OCI-LY1 (cell line): ENCODE results near the gene TMEFF2.

Experiments used
- H2AFZ ChIP-seq: fragments of 200-600 bp; sonication (generic), shearing (Covaris generic); 2 replicates; pipeline ENCODE4 v1.6.0; 2014; ENCODE audit warnings: antibody characterized with exemption, mild to moderate bottlenecking, low read length
- H3F3A ChIP-seq: fragments of 200-600 bp; sonication (generic), shearing (Covaris generic); 2 replicates; pipeline ENCODE4 v1.6.0; 2014; ENCODE audit warnings: mild to moderate bottlenecking, antibody characterized with exemption, low read length, moderate library complexity; ENCODE audit not compliant: insufficient read depth
- H3K27ac ChIP-seq: fragments of 200-600 bp; sonication (generic); 2 replicates; pipeline ENCODE4 v1.5.1; 2014; ENCODE audit warnings: low read length, mixed run types, mild to moderate bottlenecking, low read depth; ENCODE audit not compliant: poor library complexity, severe bottlenecking
- H3K27me3 ChIP-seq: fragments of 200-600 bp; sonication (generic); 2 replicates; pipeline ENCODE4 v1.6.0; 2014; ENCODE audit warnings: antibody characterized with exemption, mild to moderate bottlenecking, low read length, moderate library complexity; ENCODE audit not compliant: insufficient read depth
- H3K36me3 ChIP-seq: fragments of 200-600 bp; sonication (generic); 2 replicates; pipeline ENCODE4 v1.6.1; 2014; ENCODE audit warnings: mild to moderate bottlenecking, antibody characterized with exemption, low read length, moderate library complexity, mixed read lengths; ENCODE audit not compliant: insufficient read depth
- H3K4me1 ChIP-seq: fragments of 200-600 bp; sonication (generic); 2 replicates; pipeline ENCODE4 v1.5.1; 2014; ENCODE audit warnings: mild to moderate bottlenecking, low read length, moderate library complexity; ENCODE audit not compliant: insufficient read depth, severe bottlenecking
- H3K4me2 ChIP-seq: fragments of 200-600 bp; sonication (generic), shearing (Covaris generic); 2 replicates; pipeline ENCODE4 v1.6.1; 2014; ENCODE audit warnings: low read length
- H3K4me3 ChIP-seq: fragments of 200-600 bp; sonication (generic); 2 replicates; pipeline ENCODE4 v1.5.1; 2014; ENCODE audit warnings: low read length, low read depth, mild to moderate bottlenecking, mixed read lengths; ENCODE audit not compliant: poor library complexity, severe bottlenecking
- H3K79me2 ChIP-seq: fragments of 200-600 bp; shearing (Covaris generic); 2 replicates; pipeline ENCODE4 v1.6.1; 2016; ENCODE audit warnings: mixed run types, low read length, mixed read lengths; ENCODE audit not compliant: insufficient read depth
- H3K9ac ChIP-seq: fragments of 200-600 bp; sonication (generic), shearing (Covaris generic); 2 replicates; pipeline ENCODE4 v1.6.1; 2014; ENCODE audit warnings: mild to moderate bottlenecking, low read length, mixed read lengths
- H3K9me2 ChIP-seq: fragments of 200-600 bp; sonication (generic), shearing (Covaris generic); 2 replicates; pipeline ENCODE4 v1.6.1; 2014; ENCODE audit warnings: low read depth, mild to moderate bottlenecking, low read length, mixed read lengths
- H3K9me3 ChIP-seq: fragments of 200-600 bp; shearing (Covaris generic); 2 replicates; pipeline ENCODE4 v1.6.1; 2014; ENCODE audit warnings: low read length, mixed read lengths
- H4K20me1 ChIP-seq: fragments of 200-600 bp; sonication (generic), shearing (Covaris generic); 2 replicates; pipeline ENCODE4 v1.6.0; 2016; ENCODE audit warnings: mild to moderate bottlenecking, low read length; ENCODE audit not compliant: insufficient read depth
- EZH2 ChIP-seq: fragments of 200-600 bp; sonication (generic), shearing (Covaris generic); IDR thresholded peaks from 2 replicates; pipeline ENCODE4 v1.8.0; 2017; ENCODE audit warnings: borderline replicate concordance, mixed run types, mild to moderate bottlenecking, antibody characterized with exemption, low read length, moderate library complexity, mixed read lengths
- TF ChIP-seq, protein P1 (sequence below): fragments of 200-600 bp; sonication (generic), shearing (Covaris generic); IDR thresholded peaks from 2 replicates; pipeline ENCODE4 v1.5.1; 2017; ENCODE audit warnings: mild to moderate bottlenecking, antibody characterized with exemption, low read length, moderate library complexity, mixed read lengths

Gene TMEFF2

DNA sequence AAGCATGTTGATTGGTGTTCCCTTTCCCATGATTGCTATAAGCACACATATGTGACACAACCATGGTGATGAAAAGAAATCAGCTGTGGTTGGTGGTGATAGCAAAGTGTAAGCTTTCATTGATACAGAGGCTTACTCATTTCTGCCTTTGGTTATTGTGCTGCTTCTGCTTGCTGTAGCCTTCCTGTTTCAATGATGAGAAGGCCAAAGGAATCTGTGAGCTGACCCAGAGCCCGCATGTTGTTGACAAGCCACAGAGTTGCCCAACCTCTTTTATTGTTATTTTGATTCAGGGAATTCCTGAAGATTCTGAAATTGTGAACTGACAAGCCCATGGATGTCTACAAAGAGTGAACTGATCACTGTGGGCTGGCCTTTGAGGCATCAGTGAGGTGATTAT is 164.4 kb downstream of the TMEFF2 start:
- no peaks in the 10 kb centered on the region for H3K27me3 ChIP-seq
- no peak overlapping the region for H3K27ac ChIP-seq
- H3F3A ChIP-seq: no peaks in the 10 kb centered on the region
- H3K4me2 ChIP-seq: no peak overlapping the region
- no peaks in the 10 kb centered on the region for H3K9me3 ChIP-seq
- no peaks in the 10 kb centered on the region for H3K36me3 ChIP-seq
- no peaks in the 10 kb centered on the region for H3K79me2 ChIP-seq
- H3K4me3 ChIP-seq: no peak overlapping the region
- TF ChIP-seq, protein P1, sequence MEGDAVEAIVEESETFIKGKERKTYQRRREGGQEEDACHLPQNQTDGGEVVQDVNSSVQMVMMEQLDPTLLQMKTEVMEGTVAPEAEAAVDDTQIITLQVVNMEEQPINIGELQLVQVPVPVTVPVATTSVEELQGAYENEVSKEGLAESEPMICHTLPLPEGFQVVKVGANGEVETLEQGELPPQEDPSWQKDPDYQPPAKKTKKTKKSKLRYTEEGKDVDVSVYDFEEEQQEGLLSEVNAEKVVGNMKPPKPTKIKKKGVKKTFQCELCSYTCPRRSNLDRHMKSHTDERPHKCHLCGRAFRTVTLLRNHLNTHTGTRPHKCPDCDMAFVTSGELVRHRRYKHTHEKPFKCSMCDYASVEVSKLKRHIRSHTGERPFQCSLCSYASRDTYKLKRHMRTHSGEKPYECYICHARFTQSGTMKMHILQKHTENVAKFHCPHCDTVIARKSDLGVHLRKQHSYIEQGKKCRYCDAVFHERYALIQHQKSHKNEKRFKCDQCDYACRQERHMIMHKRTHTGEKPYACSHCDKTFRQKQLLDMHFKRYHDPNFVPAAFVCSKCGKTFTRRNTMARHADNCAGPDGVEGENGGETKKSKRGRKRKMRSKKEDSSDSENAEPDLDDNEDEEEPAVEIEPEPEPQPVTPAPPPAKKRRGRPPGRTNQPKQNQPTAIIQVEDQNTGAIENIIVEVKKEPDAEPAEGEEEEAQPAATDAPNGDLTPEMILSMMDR: no peak
- no peak for TF ChIP-seq EZH2
- no peak overlapping the region for H2AFZ ChIP-seq
- H3K4me1 ChIP-seq: no peaks in the 10 kb centered on the region
- H3K9me2 ChIP-seq: no peaks in the 10 kb centered on the region
- no peaks in the 10 kb centered on the region for H4K20me1 ChIP-seq
- no peak overlapping the region for H3K9ac ChIP-seq

DNA sequence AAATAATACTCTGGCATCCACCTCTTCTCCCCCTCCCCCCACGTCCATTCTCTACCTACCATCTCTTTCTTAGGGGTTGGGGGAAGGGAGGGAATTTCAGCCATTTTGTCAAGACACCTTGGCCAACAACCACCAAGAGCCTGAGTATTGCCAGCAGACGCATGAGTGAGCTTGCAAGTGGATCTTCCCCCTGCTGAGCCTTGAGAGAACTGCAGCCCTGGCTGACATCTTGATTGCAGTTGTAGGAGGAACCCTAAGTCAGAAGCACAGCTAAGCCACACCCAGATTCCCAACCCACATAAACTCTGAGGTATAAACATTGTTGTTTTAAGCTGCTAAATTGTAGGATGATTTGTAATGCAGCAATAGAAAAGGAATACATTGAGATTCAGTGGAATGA is 165.6 kb downstream of the TMEFF2 start:
- no peaks in the 10 kb centered on the region for H3K79me2 ChIP-seq
- H3K9ac ChIP-seq: no peak overlapping the region
- H3K4me2 ChIP-seq: no peak overlapping the region
- no peaks in the 10 kb centered on the region for H4K20me1 ChIP-seq
- no peaks in the 10 kb centered on the region for H3K9me3 ChIP-seq
- H3K27ac ChIP-seq: no peak overlapping the region
- H3F3A ChIP-seq: no peaks in the 10 kb centered on the region
- no peaks in the 10 kb centered on the region for H3K36me3 ChIP-seq
- H3K27me3 ChIP-seq: no peaks in the 10 kb centered on the region
- H3K4me1 ChIP-seq: no peaks in the 10 kb centered on the region
- no peak overlapping the region for H3K4me3 ChIP-seq
- H2AFZ ChIP-seq: no peak overlapping the region
- no peak for TF ChIP-seq EZH2
- TF ChIP-seq, protein P1: peak; percentile 31
- H3K9me2 ChIP-seq: no peaks in the 10 kb centered on the region

DNA sequence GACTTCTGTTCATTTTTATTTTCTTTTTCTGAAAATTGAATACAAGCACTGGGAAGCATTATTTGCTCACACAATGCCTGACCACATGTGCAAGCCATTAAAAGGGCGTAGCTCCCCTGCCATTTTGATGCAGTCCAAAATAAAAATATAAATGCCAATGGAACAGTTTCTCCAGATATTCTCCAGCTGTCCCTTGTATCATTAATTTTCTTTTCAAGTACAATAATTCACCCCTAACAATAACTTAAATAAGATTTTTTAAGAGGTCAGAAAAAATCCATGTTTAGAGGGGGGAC is 168.0 kb downstream of the TMEFF2 start:
- TF ChIP-seq EZH2: no peak
- TF ChIP-seq, protein P1: no peak

More for the DNA sequence above, 168.0 kb downstream of the TMEFF2 start:
- no peaks in the 10 kb centered on the region for H3K9me2 ChIP-seq
- H3K36me3 ChIP-seq: no peaks in the 10 kb centered on the region
- no peaks in the 10 kb centered on the region for H3K79me2 ChIP-seq
- H3K27ac ChIP-seq: no peak overlapping the region
- H3K4me1 ChIP-seq: no peaks in the 10 kb centered on the region
- H3F3A ChIP-seq: no peaks in the 10 kb centered on the region
- H3K4me2 ChIP-seq: no peak overlapping the region
- no peaks in the 10 kb centered on the region for H3K27me3 ChIP-seq
- H3K9ac ChIP-seq: no peak overlapping the region
- H3K9me3 ChIP-seq: no peaks in the 10 kb centered on the region
- no peak overlapping the region for H2AFZ ChIP-seq
- no peak overlapping the region for H3K4me3 ChIP-seq
- H4K20me1 ChIP-seq: no peaks in the 10 kb centered on the region
